ENCODE measurements around the gene JAKMIP2.

GRCh38 chr5:147803926-147804325 lies 21.4 kb upstream of the JAKMIP2 start:
- TF ChIP-seq POLR2A (IDR thresholded peaks at IDR 0.05): no peak
- no peak for TF ChIP-seq CTCF (IDR thresholded peaks at IDR 0.05)
